Upper lobe of left lung (tissue), 6 donors: ENCODE results near the gene RPS6KB1. TPM values are rescaled to one million over a fixed set of nuclear protein-coding genes. Genes with fewer than 3 reads are reported as not detected.
A peak's percentile ranks its signal among the peaks of the same experiment; 100 is the strongest.
"Not testable (repeated sequence)": the region's sequence is repeated elsewhere in the genome, so short reads cannot be mapped to it uniquely, and the experiment has no call there.

Experiments
- ATAC-seq, 2 donors: fragments of 200-7000 bp; cut with Tn5 transposase; one replicate each; pipeline ENCODE4 v1.9.1; 2022; ENCODE audit warnings: mild to moderate bottlenecking in 2 of 2, moderate library complexity in 2 of 2; ENCODE audit not compliant: low FRiP score in 2 of 2
- DNase-seq, 2 donors: peaks; one replicate each; pipeline ENCODE4 v3.0.0-alpha.2; 2019 to 2020
- H3K27ac ChIP-seq, 4 donors: fragments of 200-600 bp; sonication (generic); one replicate each; pipeline ENCODE4 v1.5.1; 2016 to 2019
- H3K27me3 ChIP-seq, 4 donors: fragments of 200-600 bp; sonication (generic); one replicate each; pipeline ENCODE4 v1.5.1; 2017 to 2019
- H3K36me3 ChIP-seq, 4 donors: fragments of 200-600 bp; sonication (generic); one replicate each; pipeline ENCODE4 v1.5.1; 2016 to 2019
- H3K4me1 ChIP-seq, 4 donors: fragments of 200-600 bp; sonication (generic); one replicate each; pipeline ENCODE4 v1.5.1; 2018 to 2019
- H3K4me3 ChIP-seq, 4 donors: fragments of 200-600 bp; sonication (generic); one replicate each; pipeline ENCODE4 v1.5.1; 2017 to 2019; ENCODE audit warnings: mild to moderate bottlenecking in 2 of 4, moderate library complexity in 1 of 4
- H3K9me3 ChIP-seq, 4 donors: fragments of 200-600 bp; sonication (generic); one replicate each; pipeline ENCODE4 v1.5.1; 2018 to 2019
- CTCF ChIP-seq, 6 experiments: fragments of 450-650 bp in 4 of 6; fragments of 200-600 bp in 2 of 6; sonication (generic) in 2 of 6; IDR thresholded peaks; one replicate each; pipeline ENCODE4 v1.5.1; 2016 to 2019; ENCODE audit warnings: antibody characterized with exemption in 6 of 6
- EP300 ChIP-seq, 4 donors: sonication (generic); formaldehyde crosslinking; IDR thresholded peaks; one replicate each; pipeline ENCODE4 v1.5.1; 2017; ENCODE audit warnings: antibody characterized with exemption in 4 of 4, control low read depth in 2 of 4
- POLR2A ChIP-seq, 4 donors: fragments of 450-650 bp; IDR thresholded peaks; one replicate each; pipeline ENCODE4 v1.5.1; 2016 to 2017; ENCODE audit warnings: antibody characterized with exemption in 4 of 4, mild to moderate bottlenecking in 2 of 4
- POLR2AphosphoS5 ChIP-seq, 2 donors: sonication (generic); formaldehyde crosslinking; IDR thresholded peaks; one replicate each; pipeline ENCODE4 v1.5.1; 2017; ENCODE audit warnings: antibody characterized with exemption in 2 of 2
- WGBS, 2 donors: methylation state at CpG; one replicate each; pipeline ENCODE4 v1.1.5; 2017 to 2018; 5-methylcytosine and 5-hydroxymethylcytosine counted together
- total RNA-seq, 6 donors: library from RNA; depleted of rRNA in 4 of 6; stranded (reverse); fragments of >200 nt in 4 of 6; gene quantifications; one replicate each; pipeline versions ENCODE4 v1.1.0 to v1.2.1, GENCODE V29; 2016 to 2021
- donor health status: DM: no; HTN: no; CAD: no; lungs with moderate emphysema.
- donor health status: DM: no; HTN: yes; CAD: no; lungs with severe emphysema.

RPS6KB1 gene
- total RNA-seq, 6 donors from 2014 or later = 13.1 to 60.8 (median 30.3) TPM

GRCh38 chr17:59962739-59963318, 69.9 kb downstream of the RPS6KB1 start:
- H3K9me3 ChIP-seq = no peaks in the 10 kb centered on the region
- ATAC-seq (no peak), DNase-seq (no peak)
- H3K27ac ChIP-seq = no peak overlapping the region
- no peak for TF ChIP-seq POLR2AphosphoS5 (IDR thresholded peaks at IDR 0.05)
- TF ChIP-seq EP300 (IDR thresholded peaks at IDR 0.05) = no peak
- TF ChIP-seq CTCF (IDR thresholded peaks at IDR 0.05) = no peak
- no peak for TF ChIP-seq POLR2A (IDR thresholded peaks at IDR 0.05)
- H3K27me3 ChIP-seq = no peaks in the 10 kb centered on the region
- peaks cover 0 to 14% (median 0%) of the 10 kb centered on the region in 4 donors for H3K36me3 ChIP-seq
- peak overlapping the region in 1 of 4 donors; percentile 74 for H3K4me3 ChIP-seq
- 94 to 96% methylated on average over 6 of the region's 6 CpGs for WGBS, 2 donors
- H3K4me1 ChIP-seq = peaks cover 10 to 18% (median 17%) of the 10 kb centered on the region in 4 donors

GRCh38 chr17:59963738-59964481, 71.0 kb downstream of the RPS6KB1 start:
- Histone ChIP-seq H3K27ac (peak overlapping the region; percentile 89 to 97 (median 94)), H3K36me3 (peaks cover 0 to 4% (median 0%) of the 10 kb centered on the region in 4 donors), H3K9me3 (no peaks in the 10 kb centered on the region), H3K4me3 (peak overlapping the region; percentile 56 to 85 (median 78)), H3K27me3 (no peaks in the 10 kb centered on the region), H3K4me1 (peaks cover 10 to 18% (median 17%) of the 10 kb centered on the region in 4 donors)
- TF ChIP-seq CTCF (IDR thresholded peaks at IDR 0.05) = no peak
- no peak for TF ChIP-seq POLR2A (IDR thresholded peaks at IDR 0.05)
- no peak for TF ChIP-seq POLR2AphosphoS5 (IDR thresholded peaks at IDR 0.05)
- no peak for TF ChIP-seq EP300 (IDR thresholded peaks at IDR 0.05)
- DNase-seq (peak in 1 of 2 donors; percentile 51), ATAC-seq (peak; percentile 62 to 78)
- WGBS, 2 donors = 4 to 5% methylated on average over 20 to 21 of the region's 21 CpGs

- H3K27ac ChIP-seq = peak within 1 kb of the TSS; percentile 89 to 97 (median 94)
- H3K4me1 ChIP-seq = peaks cover 10 to 18% (median 17%) of the 10 kb centered on the region in 4 donors
- no peaks in the 10 kb centered on the region for H3K9me3 ChIP-seq
- H3K36me3 ChIP-seq = no peaks in the 10 kb centered on the region
- 4 to 10% methylated on average over 18 to 43 of the region's 67 CpGs for WGBS, 2 donors
- DNase-seq (peak; percentile 92 to 99), ATAC-seq (peak; percentile 97 to 99)
- TF ChIP-seq POLR2A (IDR thresholded peaks at IDR 0.05) = peak in 3 of 4 donors; percentile 50 to 89 (median 70)
- TF ChIP-seq CTCF (IDR thresholded peaks at IDR 0.05) = peak in 1 of 6 experiments; percentile 11
- peak; percentile 49 to 64 for TF ChIP-seq POLR2AphosphoS5 (IDR thresholded peaks at IDR 0.05)
- no peak for TF ChIP-seq EP300 (IDR thresholded peaks at IDR 0.05)
- no peaks in the 10 kb centered on the region for H3K27me3 ChIP-seq
- H3K4me3 ChIP-seq = peak within 1 kb of the TSS; percentile 56 to 85 (median 78)
Observed at GRCh38 chr17:59964482-59965328, 71.8 kb downstream of the RPS6KB1 start, which contains the start of gene RNFT1. RNFT1 (minus strand) TSS chr17:59964740; CDS start chr17:59964663, 77 bp downstream.

- not testable (repeated sequence) for H3K36me3 ChIP-seq, H3K4me1 ChIP-seq, ATAC-seq, H3K9me3 ChIP-seq, H3K27me3 ChIP-seq, DNase-seq, H3K27ac ChIP-seq, H3K4me3 ChIP-seq
- 90 to 98% methylated on average over 2 of the region's 2 CpGs for WGBS, 2 donors
Observed at GRCh38 chr17:59971771-59972170, 78.8 kb downstream of the RPS6KB1 start.

- Histone ChIP-seq H3K4me1 (no peaks in the 10 kb centered on the region), H3K4me3 (no peak overlapping the region), H3K9me3 (no peaks in the 10 kb centered on the region), H3K36me3 (no peaks in the 10 kb centered on the region), H3K27me3 (peaks cover 0 to 2% (median 0%) of the 10 kb centered on the region in 4 donors), H3K27ac (no peak overlapping the region)
- ATAC-seq (no peak), DNase-seq (no peak)
- 98 to 100% methylated on average over 1 of the region's 1 CpG for WGBS, 2 donors
- TF ChIP-seq POLR2AphosphoS5 (IDR thresholded peaks at IDR 0.05) (no peak), POLR2A (IDR thresholded peaks at IDR 0.05) (no peak), EP300 (IDR thresholded peaks at IDR 0.05) (no peak), CTCF (IDR thresholded peaks at IDR 0.05) (no peak)
Observed at GRCh38 chr17:59972778-59973177, 79.9 kb downstream of the RPS6KB1 start.

- not testable (repeated sequence) for H3K36me3 ChIP-seq, H3K27ac ChIP-seq, H3K27me3 ChIP-seq, ATAC-seq, DNase-seq, H3K4me1 ChIP-seq, H3K4me3 ChIP-seq, H3K9me3 ChIP-seq
- WGBS, 2 donors = 87 to 97% methylated on average over 8 of the region's 8 CpGs
Observed at GRCh38 chr17:59973483-59973882, 80.6 kb downstream of the RPS6KB1 start.

- not testable (repeated sequence) for ATAC-seq, H3K27me3 ChIP-seq, H3K36me3 ChIP-seq, H3K4me1 ChIP-seq, DNase-seq, H3K27ac ChIP-seq, H3K4me3 ChIP-seq, H3K9me3 ChIP-seq
- 88 to 96% methylated on average over 4 to 6 of the region's 6 CpGs for WGBS, 2 donors
Observed at GRCh38 chr17:59975166-59975565, 82.2 kb downstream of the RPS6KB1 start.
